WTC11 (cell line): Measurements from ENCODE around the gene CDK6.

Experiments used
- CTCF ChIP-seq: fragments of 200-600 bp; IDR thresholded peaks from 2 replicates; pipeline ENCODE4 v1.8.0; 2022; ENCODE audit warnings: antibody characterized with exemption
- ETV6 ChIP-seq: sonication (generic); formaldehyde crosslinking; IDR thresholded peaks from 2 replicates; pipeline ENCODE4 v1.8.1; 2022; ENCODE audit warnings: mild to moderate bottlenecking, missing genetic modification reagents
- NR3C1 ChIP-seq: sonication (generic); formaldehyde crosslinking; conservative IDR thresholded peaks from 2 replicates; pipeline ENCODE4 v1.8.1; 2023; ENCODE audit warnings: low read depth, mild to moderate bottlenecking, missing genetic modification reagents
- TEAD1 ChIP-seq: sonication (generic); formaldehyde crosslinking; IDR thresholded peaks from 2 replicates; pipeline ENCODE4 v1.8.0; 2022; ENCODE audit warnings: mild to moderate bottlenecking, missing genetic modification reagents
- USF2 ChIP-seq: sonication (generic); formaldehyde crosslinking; IDR thresholded peaks from 2 replicates; pipeline ENCODE4 v1.8.1; 2023; ENCODE audit warnings: mild to moderate bottlenecking, missing genetic modification reagents, moderate library complexity
- ZNF317 ChIP-seq: sonication (generic); formaldehyde crosslinking; IDR thresholded peaks from 2 replicates; pipeline ENCODE4 v1.8.1; 2023; ENCODE audit warnings: low read depth, mild to moderate bottlenecking, moderate library complexity, missing genetic modification reagents, borderline replicate concordance
- TF ChIP-seq, protein P1 (sequence below): sonication (generic); formaldehyde crosslinking; IDR thresholded peaks from 2 replicates; pipeline ENCODE4 v1.8.1; 2023; ENCODE audit warnings: mild to moderate bottlenecking, moderate library complexity, missing genetic modification reagents

DNA sequence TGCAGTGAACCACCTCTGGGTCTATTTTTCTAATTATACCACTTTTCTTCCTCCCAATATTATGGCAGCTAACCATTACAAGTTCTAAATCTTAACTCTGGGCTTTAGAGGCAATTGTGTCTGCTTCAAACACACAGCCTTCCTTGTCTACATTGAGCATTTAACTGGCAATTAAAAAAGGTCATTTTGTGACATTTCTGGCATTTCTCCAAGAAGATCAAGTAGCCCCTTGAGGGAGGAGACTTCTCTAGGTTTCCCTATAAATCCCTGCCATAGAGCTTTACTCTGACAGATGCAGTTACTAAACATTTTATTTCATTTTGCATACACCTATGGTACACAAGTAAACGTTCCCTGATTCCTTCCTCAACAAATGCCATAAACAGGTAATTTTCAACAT lies 212.8 kb downstream of the CDK6 start:
- TF ChIP-seq, protein P1, sequence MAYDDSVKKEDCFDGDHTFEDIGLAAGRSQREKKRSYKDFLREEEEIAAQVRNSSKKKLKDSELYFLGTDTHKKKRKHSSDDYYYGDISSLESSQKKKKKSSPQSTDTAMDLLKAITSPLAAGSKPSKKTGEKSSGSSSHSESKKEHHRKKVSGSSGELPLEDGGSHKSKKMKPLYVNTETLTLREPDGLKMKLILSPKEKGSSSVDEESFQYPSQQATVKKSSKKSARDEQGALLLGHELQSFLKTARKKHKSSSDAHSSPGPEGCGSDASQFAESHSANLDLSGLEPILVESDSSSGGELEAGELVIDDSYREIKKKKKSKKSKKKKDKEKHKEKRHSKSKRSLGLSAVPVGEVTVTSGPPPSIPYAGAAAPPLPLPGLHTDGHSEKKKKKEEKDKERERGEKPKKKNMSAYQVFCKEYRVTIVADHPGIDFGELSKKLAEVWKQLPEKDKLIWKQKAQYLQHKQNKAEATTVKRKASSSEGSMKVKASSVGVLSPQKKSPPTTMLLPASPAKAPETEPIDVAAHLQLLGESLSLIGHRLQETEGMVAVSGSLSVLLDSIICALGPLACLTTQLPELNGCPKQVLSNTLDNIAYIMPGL (CRISPR knock-in tag), result no peak
- TF ChIP-seq TEAD1 (no peak), CTCF (no peak), ETV6 (no peak), ZNF317 (CRISPR knock-in tag) (no peak), NR3C1 (CRISPR knock-in tag) (no peak), USF2 (CRISPR knock-in tag) (no peak)
